Activated T-cell treated with anti-CD3 and anti-CD28 coated beads, Interleukin-2, amount 50 U/mL, for 24 hours (primary cell): ENCODE data around the gene CRYZL1.

ENCODE experiments used
- DNase-seq: peaks from one replicate; pipeline ENCODE4 v3.0.0-alpha.2; 2020
- H3K27ac Mint-ChIP-seq: 2 replicates; pipeline ENCODE4 v1.8.0; 2020; ENCODE audit warnings: mild to moderate bottlenecking, mixed read lengths
- H3K27me3 Mint-ChIP-seq: 2 replicates; pipeline ENCODE4 v1.8.0; 2020; ENCODE audit warnings: mixed read lengths
- H3K36me3 Mint-ChIP-seq: 2 replicates; pipeline ENCODE4 v1.8.0; 2020; ENCODE audit warnings: low read depth, mixed read lengths
- H3K4me1 Mint-ChIP-seq: 2 replicates; pipeline ENCODE4 v1.8.0; 2020; ENCODE audit warnings: low read depth, mixed read lengths
- H3K4me3 Mint-ChIP-seq: 2 replicates; pipeline ENCODE4 v1.8.0; 2020; ENCODE audit warnings: mild to moderate bottlenecking, moderate library complexity, mixed read lengths
- H3K9me3 Mint-ChIP-seq: 2 replicates; pipeline ENCODE4 v1.8.0; 2020; ENCODE audit warnings: mixed read lengths

The CRYZL1 gene

GRCh38 chr21:33539616-33540015, 101.9 kb downstream of the CRYZL1 start:
- DNase-seq, result no peak
- H3K27me3 Mint-ChIP-seq, result no peaks in the 10 kb centered on the region
- peaks cover 95% of the 10 kb centered on the region for H3K36me3 Mint-ChIP-seq
- H3K4me1 Mint-ChIP-seq, result peaks cover 33% of the 10 kb centered on the region
- H3K9me3 Mint-ChIP-seq, result no peaks in the 10 kb centered on the region
- H3K27ac Mint-ChIP-seq, result no peak overlapping the region
- H3K4me3 Mint-ChIP-seq, result peak overlapping the region; percentile 96
